ENCODE data around the gene PNPLA2. TPM values are rescaled to one million over a fixed set of nuclear protein-coding genes. Genes with fewer than 3 reads are reported as not detected.

Gene PNPLA2
- total RNA-seq, 2 donors from 2014 or later, result 61.8 to 115 TPM

- Histone ChIP-seq H3K27ac (no peak overlapping the region), H3K27me3 (replicated peaks; ENCODE audit: insufficient read depth) (no peaks in the 10 kb centered on the region), H3K4me3 (no peak overlapping the region), H3K4me1 (replicated peaks) (peaks cover 8% of the 10 kb centered on the region), H3K36me3 (no peaks in the 10 kb centered on the region), H3K9me3 (no peaks in the 10 kb centered on the region)
- WGBS, result 62% methylated on average over 18 of the region's 18 CpGs
- no peak for DNase-seq (ENCODE audit: low spot score)
- no peak for TF ChIP-seq CTCF (IDR thresholded peaks at IDR 0.05)
- TF ChIP-seq POLR2A (IDR thresholded peaks at IDR 0.05), result no peak
- TF ChIP-seq POLR2AphosphoS5 (IDR thresholded peaks at IDR 0.05), result no peak
- intact Hi-C loops (cut with DNase I), result no loop called here
Observed at GRCh38 chr11:790721-791564, 27.8 kb upstream of the PNPLA2 start.

- intact Hi-C loops (cut with DNase I), result no loop called here
- peaks cover 14% of the 10 kb centered on the region for H3K4me1 ChIP-seq (replicated peaks)
- H3K27me3 ChIP-seq (replicated peaks; ENCODE audit: insufficient read depth), result no peaks in the 10 kb centered on the region
- no peaks in the 10 kb centered on the region for H3K36me3 ChIP-seq
- TF ChIP-seq POLR2AphosphoS5 (IDR thresholded peaks at IDR 0.05) (no peak), CTCF (IDR thresholded peaks at IDR 0.05) (no peak), POLR2A (IDR thresholded peaks at IDR 0.05) (no peak)
- H3K27ac ChIP-seq, result no peak overlapping the region
- DNase-seq (ENCODE audit: low spot score), result no peak
- no peaks in the 10 kb centered on the region for H3K9me3 ChIP-seq
- H3K4me3 ChIP-seq, result no peak overlapping the region
- 88% methylated on average over 27 of the region's 49 CpGs for WGBS
Observed at GRCh38 chr11:791658-792534, 26.8 kb upstream of the PNPLA2 start.

GRCh38 chr11:792535-792821 lies 26.2 kb upstream of the PNPLA2 start:
- WGBS, result 91% methylated on average over 15 of the region's 15 CpGs
- peaks cover 16% of the 10 kb centered on the region for H3K4me1 ChIP-seq (replicated peaks)
- no peak overlapping the region for H3K27ac ChIP-seq
- H3K9me3 ChIP-seq, result no peaks in the 10 kb centered on the region
- H3K4me3 ChIP-seq, result no peak overlapping the region
- no peak for DNase-seq (ENCODE audit: low spot score)
- intact Hi-C loops (cut with DNase I), result no loop called here
- TF ChIP-seq POLR2A (IDR thresholded peaks at IDR 0.05), result no peak
- no peak for TF ChIP-seq POLR2AphosphoS5 (IDR thresholded peaks at IDR 0.05)
- TF ChIP-seq CTCF (IDR thresholded peaks at IDR 0.05), result no peak
- no peaks in the 10 kb centered on the region for H3K27me3 ChIP-seq (replicated peaks; ENCODE audit: insufficient read depth)
- no peaks in the 10 kb centered on the region for H3K36me3 ChIP-seq

GRCh38 chr11:792873-793272 lies 25.8 kb upstream of the PNPLA2 start:
- Histone ChIP-seq H3K27me3 (replicated peaks; ENCODE audit: insufficient read depth) (no peaks in the 10 kb centered on the region), H3K36me3 (no peaks in the 10 kb centered on the region), H3K27ac (no peak overlapping the region), H3K4me1 (replicated peaks) (peaks cover 16% of the 10 kb centered on the region), H3K9me3 (no peaks in the 10 kb centered on the region), H3K4me3 (no peak overlapping the region)
- TF ChIP-seq CTCF (IDR thresholded peaks at IDR 0.05) (no peak), POLR2A (IDR thresholded peaks at IDR 0.05) (no peak), POLR2AphosphoS5 (IDR thresholded peaks at IDR 0.05) (no peak)
- WGBS, result 92% methylated on average over 13 of the region's 13 CpGs
- intact Hi-C loops (cut with DNase I), result no loop called here
- DNase-seq (ENCODE audit: low spot score), result no peak
